ENCODE data around the gene SERGEF.
A peak's percentile ranks its signal among the peaks of the same experiment; 100 is the strongest.
"Not testable (repeated sequence)": the region's sequence is repeated elsewhere in the genome, so short reads cannot be mapped to it uniquely, and the experiment has no call there.

SERGEF gene

GRCh38 chr11:18000128-18000527 lies 12.7 kb downstream of the SERGEF start:
- DNase-seq = not testable (repeated sequence)

- no peak for DNase-seq
Measured at GRCh38 chr11:17992916-17993315, 19.9 kb downstream of the SERGEF start.

GRCh38 chr11:17991783-17992433 lies 20.9 kb downstream of the SERGEF start:
- peak; percentile 65 to 82 for DNase-seq

- DNase-seq = no peak
Measured at GRCh38 chr11:17989306-17989705, 23.5 kb downstream of the SERGEF start.

GRCh38 chr11:17988465-17988864 lies 24.4 kb downstream of the SERGEF start:
- no peak for DNase-seq

- DNase-seq = no peak
Measured at GRCh38 chr11:17987826-17988225, 25.0 kb downstream of the SERGEF start.

- DNase-seq = no peak
Measured at GRCh38 chr11:17986711-17987220, 26.1 kb downstream of the SERGEF start.

- no peak for DNase-seq
Measured at GRCh38 chr11:17986007-17986710, 26.7 kb downstream of the SERGEF start.

- no peak for DNase-seq
Measured at GRCh38 chr11:17985517-17985916, 27.3 kb downstream of the SERGEF start.

- no peak for DNase-seq
Measured at GRCh38 chr11:17983569-17983968, 29.3 kb downstream of the SERGEF start.

- DNase-seq = peak; percentile 23 to 52
Measured at GRCh38 chr11:17979770-17980371, 33.0 kb downstream of the SERGEF start.

GRCh38 chr11:17978553-17979287 lies 34.1 kb downstream of the SERGEF start:
- peak; percentile 22 to 62 for DNase-seq

GRCh38 chr11:17976651-17977050 lies 36.2 kb downstream of the SERGEF start:
- no peak for DNase-seq

GRCh38 chr11:17974246-17974645 lies 38.6 kb downstream of the SERGEF start:
- DNase-seq = no peak

- DNase-seq = peak in 1 of 2 experiments; percentile 16
Measured at GRCh38 chr11:17972987-17973386, 39.9 kb downstream of the SERGEF start.

- no peak for DNase-seq
Measured at GRCh38 chr11:17968206-17968605, 44.6 kb downstream of the SERGEF start.

- DNase-seq = no peak
Measured at GRCh38 chr11:17967661-17968060, 45.2 kb downstream of the SERGEF start.

GRCh38 chr11:17960091-17960490 lies 52.8 kb downstream of the SERGEF start:
- DNase-seq = no peak

GRCh38 chr11:17958446-17958845 lies 54.4 kb downstream of the SERGEF start:
- no peak for DNase-seq

GRCh38 chr11:17954395-17955252 lies 58.2 kb downstream of the SERGEF start:
- DNase-seq = no peak

GRCh38 chr11:17952487-17952886 lies 60.4 kb downstream of the SERGEF start:
- DNase-seq = no peak

- DNase-seq = no peak
Measured at GRCh38 chr11:17951685-17952388, 61.0 kb downstream of the SERGEF start.

Data from Kasumi-1 (cell line).